HG03432 (cell line): ENCODE data around the gene VPS25.
"Not testable (repeated sequence)": the region's sequence is repeated elsewhere in the genome, so short reads cannot be mapped to it uniquely, and the experiment has no call there.

Source experiments
- ATAC-seq: cut with Tn5 transposase; IDR thresholded peaks from one replicate; pipeline ENCODE4 v1.9.1; 2021; ENCODE audit warnings: mild to moderate bottlenecking, moderate library complexity; ENCODE audit not compliant: unreplicated experiment

VPS25 gene

GRCh38 chr17:42773290-42774035 is at the start of gene VPS25:
Gene VPS25 (plus strand): TSS chr17:42773449. CDS start chr17:42773476, 27 bp downstream.
- ATAC-seq: peak; percentile 77

- no peak for ATAC-seq
These were observed 49.6 kb upstream of the VPS25 start for GRCh38 chr17:42723636-42724035.

GRCh38 chr17:42725143-42725542 is 48.1 kb upstream of the VPS25 start:
- no peak for ATAC-seq

GRCh38 chr17:42740699-42741098 is 32.5 kb upstream of the VPS25 start:
- no peak for ATAC-seq

- not testable (repeated sequence) for ATAC-seq
These were observed 30.3 kb upstream of the VPS25 start for GRCh38 chr17:42742916-42743315.

GRCh38 chr17:42743595-42744282 is 29.5 kb upstream of the VPS25 start:
- no peak for ATAC-seq

- peak; percentile 62 for ATAC-seq
These were observed 28.9 kb upstream of the VPS25 start for GRCh38 chr17:42744283-42744805.

GRCh38 chr17:42744806-42745617 is 28.2 kb upstream of the VPS25 start, which contains the start of gene EZH1:
Gene EZH1 (minus strand): TSS chr17:42745040. CDS start chr17:42728941, 16,099 bp downstream.
- peak; percentile 86 for ATAC-seq

GRCh38 chr17:42748202-42748907 is 24.9 kb upstream of the VPS25 start:
- ATAC-seq: no peak

- no peak for ATAC-seq
These were observed 24.1 kb upstream of the VPS25 start for GRCh38 chr17:42748908-42749798.

GRCh38 chr17:42750739-42751344 is 22.4 kb upstream of the VPS25 start:
- ATAC-seq: no peak

- no peak for ATAC-seq
These were observed 21.6 kb upstream of the VPS25 start for GRCh38 chr17:42751628-42752027.

- no peak for ATAC-seq
These were observed 18.5 kb upstream of the VPS25 start for GRCh38 chr17:42754782-42755181.

GRCh38 chr17:42759982-42760651 is 13.1 kb upstream of the VPS25 start:
- ATAC-seq: peak; percentile 60

- ATAC-seq: no peak
These were observed 12.3 kb upstream of the VPS25 start, which contains the start of gene RAMP2 for GRCh38 chr17:42760652-42761581. Gene RAMP2 (plus strand): TSS chr17:42761227. CDS start chr17:42761262, 35 bp downstream.

- ATAC-seq: no peak
These were observed 11.6 kb upstream of the VPS25 start for GRCh38 chr17:42761638-42762037.

GRCh38 chr17:42766124-42766523 is 7.1 kb upstream of the VPS25 start:
- no peak for ATAC-seq
